Neuronal stem cell (in vitro differentiated cells): Measurements from ENCODE around the gene AKAP12.

ENCODE experiments used
- DNase-seq: peaks from one replicate; pipeline ENCODE4 v3.0.0-alpha.2; 2013; ENCODE audit warnings: low spot score
- H2AFZ ChIP-seq: one replicate; pipeline ENCODE4 v1.6.1; 2013; ENCODE audit warnings: mild to moderate bottlenecking, low read length, inconsistent platforms
- H2AK5ac ChIP-seq: 2 replicates; pipeline ENCODE4 v1.6.1; 2013; ENCODE audit warnings: low read depth, mild to moderate bottlenecking, inconsistent platforms, low read length, moderate library complexity, mixed read lengths
- H2BK120ac ChIP-seq: 2 replicates; pipeline ENCODE4 v1.6.1; 2013; ENCODE audit warnings: low read depth, mild to moderate bottlenecking, inconsistent platforms, low read length, moderate library complexity, mixed read lengths
- H2BK12ac ChIP-seq: one replicate; pipeline ENCODE4 v1.6.1; 2013; ENCODE audit warnings: low read length, inconsistent platforms
- H2BK15ac ChIP-seq: 2 replicates; pipeline ENCODE4 v1.6.1; 2013; ENCODE audit warnings: mild to moderate bottlenecking, low read length, inconsistent platforms, mixed read lengths
- H2BK5ac ChIP-seq: one replicate; pipeline ENCODE4 v1.6.1; 2013; ENCODE audit warnings: inconsistent platforms, mild to moderate bottlenecking, low read length, moderate library complexity
- H3K14ac ChIP-seq: one replicate; pipeline ENCODE4 v1.6.1; 2013; ENCODE audit warnings: low read length, inconsistent platforms
- H3K18ac ChIP-seq: 2 replicates; pipeline ENCODE4 v1.6.1; 2013; ENCODE audit warnings: low read length, inconsistent platforms
- H3K23ac ChIP-seq: 2 replicates; pipeline ENCODE4 v1.6.1; 2013; ENCODE audit warnings: low read depth, mild to moderate bottlenecking, mixed read lengths, low read length, inconsistent platforms; ENCODE audit not compliant: poor library complexity
- H3K27ac ChIP-seq: replicated peaks from 3 replicates; pipeline ENCODE4 v1.5.1; 2013; ENCODE audit warnings: low read length, inconsistent platforms
- H3K27me3 ChIP-seq, 3 experiments: 2 replicates each; pipeline ENCODE4 v1.6.1; 2013; ENCODE audit warnings: low read length in 3 of 3, mild to moderate bottlenecking in 2 of 3, inconsistent platforms in 1 of 3, low read depth in 1 of 3, mixed read lengths in 1 of 3, moderate library complexity in 1 of 3; ENCODE audit not compliant: control insufficient read depth in 3 of 3, insufficient read depth in 3 of 3
- H3K36me3 ChIP-seq, 2 donors: replicated peaks in 1 of 2; 2 replicates each; pipeline ENCODE4 v1.6.1; 2013; ENCODE audit warnings: low read length in 2 of 2; ENCODE audit not compliant: control insufficient read depth in 2 of 2, insufficient read depth in 2 of 2
- H3K4ac ChIP-seq: 2 replicates; pipeline ENCODE4 v1.6.1; 2013; ENCODE audit warnings: inconsistent platforms, mild to moderate bottlenecking, low read length, moderate library complexity
- H3K4me1 ChIP-seq, 2 donors: 1 replicate in 1 of 2; 2 replicates in 1 of 2; pipeline ENCODE4 v1.6.1; 2013; ENCODE audit warnings: low read length in 2 of 2, low read depth in 1 of 2; ENCODE audit not compliant: control insufficient read depth in 2 of 2, insufficient read depth in 1 of 2
- H3K4me2 ChIP-seq: one replicate; pipeline ENCODE4 v1.6.1; 2013; ENCODE audit warnings: mild to moderate bottlenecking, low read length, inconsistent platforms; ENCODE audit not compliant: insufficient read depth, poor library complexity, severe bottlenecking
- H3K4me3 ChIP-seq, 2 donors: 2 replicates each; pipeline ENCODE4 v1.5.1; 2013; ENCODE audit warnings: low read length in 2 of 2, mild to moderate bottlenecking in 2 of 2, inconsistent platforms in 1 of 2, moderate library complexity in 1 of 2
- H3K79me1 ChIP-seq: one replicate; pipeline ENCODE4 v1.6.1; 2013; ENCODE audit warnings: low read depth, mild to moderate bottlenecking, inconsistent platforms, low read length, moderate library complexity
- H3K9ac ChIP-seq: one replicate; pipeline ENCODE4 v1.6.1; 2013; ENCODE audit warnings: mild to moderate bottlenecking, low read depth, low read length, inconsistent platforms; ENCODE audit not compliant: poor library complexity
- H3K9me3 ChIP-seq, 2 donors: replicated peaks in 1 of 2; 2 replicates each; pipeline versions ENCODE3 to v1.6.1; 2013; ENCODE audit warnings: low read length in 2 of 2, mild to moderate bottlenecking in 2 of 2, inconsistent platforms in 1 of 2, low read depth in 1 of 2, mixed read lengths in 1 of 2, moderate library complexity in 1 of 2; ENCODE audit not compliant: control insufficient read depth in 2 of 2, insufficient read depth in 1 of 2
- H4K8ac ChIP-seq: one replicate; pipeline ENCODE4 v1.6.1; 2013; ENCODE audit warnings: low read depth, mild to moderate bottlenecking, inconsistent platforms, low read length, moderate library complexity
- H4K91ac ChIP-seq: one replicate; pipeline ENCODE4 v1.6.1; 2013; ENCODE audit warnings: low read length, low read depth, mild to moderate bottlenecking, inconsistent platforms; ENCODE audit not compliant: poor library complexity
- WGBS, 2 donors: extraction: QIAGEN DNeasy Blood & Tissue Kit; methylation state at CpG; one replicate each; pipeline ENCODE4 v1.1.7; 2013; ENCODE audit warnings: missing lambda C conversion rate in 2 of 2, mixed read lengths in 1 of 2; ENCODE audit not compliant: insufficient read length in 2 of 2, insufficient replicate concordance in 1 of 2; ENCODE audit errors: extremely low coverage in 2 of 2; 5-methylcytosine and 5-hydroxymethylcytosine counted together

Gene AKAP12

GRCh38 chr6:151284548-151285017 lies 44.8 kb downstream of the AKAP12 start:
- Histone ChIP-seq H2BK5ac (no peak overlapping the region), H4K8ac (no peak overlapping the region), H3K23ac (no peak overlapping the region), H2BK15ac (no peak overlapping the region), H3K4me3 (no peak overlapping the region), H3K4me2 (no peak overlapping the region), H3K27ac (no peak overlapping the region), H3K79me1 (peaks cover 2% of the 10 kb centered on the region), H2BK120ac (no peak overlapping the region), H3K14ac (no peak overlapping the region), H3K4me1 (no peaks in the 10 kb centered on the region), H3K4ac (no peak overlapping the region), H3K9me3 (peaks cover 0 to 2% of the 10 kb centered on the region in 2 donors), H3K36me3 (no peaks in the 10 kb centered on the region), H3K27me3 (no peaks in the 10 kb centered on the region), H2BK12ac (no peak overlapping the region), H2AK5ac (no peak overlapping the region), H3K18ac (no peak overlapping the region), H4K91ac (no peak overlapping the region), H3K9ac (no peak overlapping the region), H2AFZ (no peak overlapping the region)
- no CpG with 5 or more reads among the region's 4 CpGs for WGBS, 2 donors
- no peak for DNase-seq

GRCh38 chr6:151285122-151285521 lies 45.4 kb downstream of the AKAP12 start:
- no peak overlapping the region for H2BK15ac ChIP-seq
- H3K4me2 ChIP-seq: no peak overlapping the region
- no peak for DNase-seq

GRCh38 chr6:151286214-151286613 lies 46.4 kb downstream of the AKAP12 start:
- peaks cover 1 to 3% of the 10 kb centered on the region in 2 donors for H3K4me1 ChIP-seq
- no CpG with 5 or more reads among the region's 7 CpGs for WGBS, 2 donors

More at GRCh38 chr6:151285122-151285521, 45.4 kb downstream of the AKAP12 start:
- Histone ChIP-seq H3K4me3 (no peak overlapping the region), H4K91ac (no peak overlapping the region), H3K4me1 (peaks cover 0 to 1% of the 10 kb centered on the region in 2 donors), H3K9ac (no peak overlapping the region), H3K79me1 (peaks cover 2% of the 10 kb centered on the region), H3K27me3 (no peaks in the 10 kb centered on the region), H2BK12ac (no peak overlapping the region), H3K14ac (no peak overlapping the region), H2AK5ac (no peak overlapping the region), H3K18ac (no peak overlapping the region), H3K23ac (no peak overlapping the region), H3K27ac (no peak overlapping the region), H4K8ac (no peak overlapping the region), H3K36me3 (no peaks in the 10 kb centered on the region), H3K4ac (no peak overlapping the region), H2BK120ac (no peak overlapping the region), H2AFZ (no peak overlapping the region), H3K9me3 (peaks cover 0 to 2% of the 10 kb centered on the region in 2 donors), H2BK5ac (no peak overlapping the region)

GRCh38 chr6:151288712-151289398 lies 49.1 kb downstream of the AKAP12 start:
- no peak overlapping the region for H3K27ac ChIP-seq
- no CpG with 5 or more reads among the region's 10 CpGs for WGBS, 2 donors
- H3K4me1 ChIP-seq: peaks cover 5 to 8% of the 10 kb centered on the region in 2 donors

More at GRCh38 chr6:151286214-151286613, 46.4 kb downstream of the AKAP12 start:
- Histone ChIP-seq H4K91ac (no peak overlapping the region), H2BK120ac (no peak overlapping the region), H2BK15ac (no peak overlapping the region), H2BK12ac (no peak overlapping the region), H3K4ac (no peak overlapping the region), H3K79me1 (peaks cover 2% of the 10 kb centered on the region), H3K9me3 (peaks cover 0 to 2% of the 10 kb centered on the region in 2 donors), H3K4me2 (no peak overlapping the region), H3K18ac (no peak overlapping the region), H3K4me3 (no peak overlapping the region), H3K27me3 (no peaks in the 10 kb centered on the region), H3K23ac (no peak overlapping the region), H3K27ac (no peak overlapping the region), H2AFZ (no peak overlapping the region), H4K8ac (no peak overlapping the region), H3K9ac (no peak overlapping the region), H3K36me3 (no peaks in the 10 kb centered on the region), H2AK5ac (no peak overlapping the region), H3K14ac (no peak overlapping the region), H2BK5ac (no peak overlapping the region)
- DNase-seq: no peak

More at GRCh38 chr6:151288712-151289398, 49.1 kb downstream of the AKAP12 start:
- H4K8ac ChIP-seq: no peak overlapping the region
- no peak overlapping the region for H3K14ac ChIP-seq
- H3K36me3 ChIP-seq: no peaks in the 10 kb centered on the region
- H3K4me2 ChIP-seq: no peak overlapping the region
- H3K9ac ChIP-seq: no peak overlapping the region
- no peak overlapping the region for H3K4ac ChIP-seq
- no peak overlapping the region for H2AK5ac ChIP-seq
- H2BK12ac ChIP-seq: no peak overlapping the region
- H3K79me1 ChIP-seq: no peaks in the 10 kb centered on the region
- H3K18ac ChIP-seq: no peak overlapping the region
- no peak overlapping the region for H3K23ac ChIP-seq
- H3K4me3 ChIP-seq: no peak overlapping the region
- no peak overlapping the region for H4K91ac ChIP-seq
- H2BK15ac ChIP-seq: no peak overlapping the region
- no peaks in the 10 kb centered on the region for H3K9me3 ChIP-seq
- H3K27me3 ChIP-seq: no peaks in the 10 kb centered on the region
- no peak for DNase-seq
- H2BK5ac ChIP-seq: no peak overlapping the region
- no peak overlapping the region for H2AFZ ChIP-seq
- H2BK120ac ChIP-seq: no peak overlapping the region
